Liver (tissue), 9 donors: ENCODE results near the gene SOBP. TPM values are rescaled to one million over a fixed set of nuclear protein-coding genes. Genes with fewer than 3 reads are reported as not detected.

ENCODE experiments used
- DNase-seq: peaks from one replicate; pipeline ENCODE4 v3.0.0-alpha.2; 2017; ENCODE audit warnings: low spot score
- H3K27ac ChIP-seq, 2 donors: one replicate each; pipeline ENCODE4 v1.7.0; 2013; ENCODE audit warnings: inconsistent platforms in 2 of 2, low read length in 2 of 2, control low read depth in 1 of 2, low read depth in 1 of 2, mild to moderate bottlenecking in 1 of 2
- H3K27me3 ChIP-seq, 4 donors: one replicate each; pipeline versions ENCODE4 v1.6.1 to v1.7.0; 2013; ENCODE audit warnings: low read length in 3 of 4, inconsistent platforms in 1 of 4, mild to moderate bottlenecking in 1 of 4, moderate library complexity in 1 of 4; ENCODE audit not compliant: control insufficient read depth in 4 of 4, insufficient read depth in 4 of 4
- H3K36me3 ChIP-seq, 4 donors: one replicate each; pipeline versions ENCODE4 v1.6.1 to v1.7.0; 2013; ENCODE audit warnings: low read length in 3 of 4, mild to moderate bottlenecking in 3 of 4, low read depth in 1 of 4, moderate library complexity in 1 of 4; ENCODE audit not compliant: control insufficient read depth in 4 of 4, insufficient read depth in 3 of 4
- H3K4me1 ChIP-seq, 4 donors: one replicate each; pipeline versions ENCODE4 v1.6.1 to v1.7.0; 2013; ENCODE audit warnings: low read length in 3 of 4, mild to moderate bottlenecking in 3 of 4, moderate library complexity in 1 of 4; ENCODE audit not compliant: control insufficient read depth in 4 of 4, insufficient read depth in 4 of 4
- H3K4me3 ChIP-seq, 3 donors: one replicate each; pipeline versions ENCODE4 v1.6.1 to v1.7.0; 2013; ENCODE audit warnings: low read length in 3 of 3, control low read depth in 1 of 3, low read depth in 1 of 3, mild to moderate bottlenecking in 1 of 3
- H3K9ac ChIP-seq, 2 donors: one replicate each; pipeline ENCODE4 v1.7.0; 2013; ENCODE audit warnings: low read length in 2 of 2, mild to moderate bottlenecking in 2 of 2, moderate library complexity in 2 of 2, control low read depth in 1 of 2, low read depth in 1 of 2
- H3K9me3 ChIP-seq, 4 donors: one replicate each; pipeline versions ENCODE4 v1.6.1 to v1.7.0; 2013; ENCODE audit warnings: low read length in 3 of 4; ENCODE audit not compliant: control insufficient read depth in 4 of 4
- CTCF ChIP-seq: fragments of 150-350 bp; IDR thresholded peaks from 2 replicates; pipeline ENCODE4 v1.5.1; 2017; ENCODE audit warnings: improper control_type of control experiment, low read depth, low read length; ENCODE audit not compliant: missing input control
- EGR1 ChIP-seq, 2 donors: IDR thresholded peaks; 2 replicates each; pipeline ENCODE4 v1.6.1; 2016 to 2018; ENCODE audit warnings: antibody characterized with exemption in 2 of 2, low read depth in 2 of 2
- HNF4A ChIP-seq, 2 donors: conservative IDR thresholded peaks; 2 replicates each; pipeline ENCODE4 v1.6.1; 2016; ENCODE audit warnings: antibody characterized with exemption in 2 of 2, mild to moderate bottlenecking in 2 of 2
- HNF4G ChIP-seq: IDR thresholded peaks from 2 replicates; pipeline ENCODE4 v1.6.1; 2016; ENCODE audit warnings: antibody characterized with exemption
- MAX ChIP-seq: IDR thresholded peaks from 2 replicates; pipeline ENCODE4 v1.6.1; 2016; ENCODE audit warnings: antibody characterized with exemption
- NR2F2 ChIP-seq: IDR thresholded peaks from 2 replicates; pipeline ENCODE4 v1.6.1; 2016; ENCODE audit warnings: antibody characterized with exemption
- REST ChIP-seq: IDR thresholded peaks from 2 replicates; pipeline ENCODE4 v1.6.1; 2016; ENCODE audit warnings: antibody characterized with exemption, mild to moderate bottlenecking
- RXRA ChIP-seq, 2 donors: IDR thresholded peaks; 2 replicates each; pipeline ENCODE4 v1.6.1; 2017 to 2018; ENCODE audit warnings: antibody characterized with exemption in 2 of 2, mild to moderate bottlenecking in 1 of 2
- SP1 ChIP-seq: IDR thresholded peaks from 2 replicates; pipeline ENCODE4 v1.6.1; 2018; ENCODE audit warnings: antibody characterized with exemption, mild to moderate bottlenecking
- YY1 ChIP-seq: IDR thresholded peaks from 2 replicates; pipeline ENCODE4 v1.6.1; 2016; ENCODE audit warnings: antibody characterized with exemption, mild to moderate bottlenecking
- ZBTB33 ChIP-seq: IDR thresholded peaks from 2 replicates; pipeline ENCODE4 v1.6.1; 2016; ENCODE audit warnings: antibody characterized with exemption
- WGBS: extraction: QIAGEN DNeasy Blood & Tissue Kit; methylation state at CpG from one replicate; pipeline ENCODE4 v1.1.7; 2013; 5-methylcytosine and 5-hydroxymethylcytosine counted together
- polyA plus RNA-seq, 2 donors: library from polyadenylated mRNA; stranded (reverse) in 1 of 2; unstranded in 1 of 2; fragments of 200-250 nt in 1 of 2; fragments of >200 nt in 1 of 2; fragmentation: Nextera tagmentation in 1 of 2; extraction: Ambion mirVana in 1 of 2; gene quantifications; one replicate each; pipeline versions ENCODE4 v1.2.1 to v1.2.3, GENCODE V29; 2013 to 2015
- total RNA-seq, 2 donors: library from RNA; depleted of rRNA; stranded (reverse); fragments of >200 nt; gene quantifications; one replicate each; pipeline ENCODE4 v1.2.3, GENCODE V29; 2014
- donor health status: healthy.
- donor health status: healthy.
- donor health status: healthy.
- donor health status: healthy.
- donor health status: healthy.

The SOBP gene
- total and polyA plus RNA-seq, 4 donors: 0.99 to 5.4 (median 1.9) TPM

- Histone ChIP-seq H3K4me1 (peaks cover 0 to 5% (median 0%) of the 10 kb centered on the region in 4 donors), H3K27me3 (no peaks in the 10 kb centered on the region), H3K4me3 (no peak overlapping the region), H3K9me3 (no peaks in the 10 kb centered on the region), H3K9ac (no peak overlapping the region), H3K36me3 (peaks cover 0 to 2% (median 0%) of the 10 kb centered on the region in 4 donors), H3K27ac (no peak overlapping the region)
- TF ChIP-seq YY1 (no peak), RXRA (IDR thresholded peaks at IDR 0.05) (no peak), ZBTB33 (no peak), NR2F2 (no peak), HNF4A (conservative IDR thresholded peaks at IDR 0.05) (no peak), HNF4G (no peak), EGR1 (IDR thresholded peaks at IDR 0.05; ENCODE audit: low read depth in 2 of 2) (no peak), REST (no peak)
- no peak for DNase-seq
Measured at GRCh38 chr6:107584726-107585125, 94.8 kb downstream of the SOBP start.

GRCh38 chr6:107585815-107586435 lies 96.0 kb downstream of the SOBP start:
- no peak overlapping the region for H3K9ac ChIP-seq
- no peaks in the 10 kb centered on the region for H3K9me3 ChIP-seq
- 93% methylated on average over 5 of the region's 5 CpGs for WGBS
- peaks cover 0 to 2% (median 0%) of the 10 kb centered on the region in 4 donors for H3K36me3 ChIP-seq
- no peaks in the 10 kb centered on the region for H3K27me3 ChIP-seq
- DNase-seq: no peak
- H3K27ac ChIP-seq: no peak overlapping the region
- TF ChIP-seq CTCF: no peak
- no peak for TF ChIP-seq SP1
- TF ChIP-seq MAX: no peak
- H3K4me3 ChIP-seq: no peak overlapping the region
- peaks cover 0 to 5% (median 0%) of the 10 kb centered on the region in 4 donors for H3K4me1 ChIP-seq
